ENCODE measurements around the gene CAMSAP1.

DNA sequence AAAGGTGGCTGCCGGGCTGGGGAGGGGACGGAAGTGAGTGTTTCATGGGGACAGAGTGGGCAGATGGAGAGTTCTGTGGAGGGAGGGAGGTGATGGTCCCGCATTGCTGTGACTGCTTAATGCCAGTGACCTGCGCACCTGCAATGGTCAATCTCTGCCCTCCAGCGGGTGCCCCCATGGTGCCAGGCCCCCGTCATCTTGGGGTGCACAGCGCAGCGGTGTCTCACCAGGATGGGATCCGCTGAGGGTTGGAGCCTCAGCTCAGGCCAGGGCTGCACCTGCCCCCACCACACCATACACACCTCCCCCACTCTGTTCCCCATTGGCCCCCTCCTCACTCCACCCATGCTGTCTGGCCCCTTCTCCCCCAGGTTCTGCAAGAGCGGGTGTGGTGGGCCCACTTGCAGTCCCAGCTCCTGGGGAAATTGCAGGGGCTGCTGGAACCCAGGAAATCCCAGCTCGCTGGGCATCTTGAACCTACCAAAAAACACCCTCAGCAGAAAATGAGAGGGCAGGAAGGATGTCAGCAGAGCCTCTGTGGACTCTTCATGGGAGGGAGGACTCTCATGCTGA, 12.1 kb upstream of the CAMSAP1 start:
- TF ChIP-seq CTCF (IDR thresholded peaks at IDR 0.05; ENCODE audit: insufficient read depth, low read depth, low read length) = no peak
- no peak for TF ChIP-seq EZH2 (IDR thresholded peaks at IDR 0.05; ENCODE audit: insufficient read depth, low read length)
